ENCODE results near the gene RB1. TPM values are rescaled to one million over a fixed set of nuclear protein-coding genes. Genes with fewer than 3 reads are reported as not detected.

Gene RB1
- total RNA-seq, 1 experiment from 2014 or later: 18.8 TPM

- TF ChIP-seq AR (CRISPR knock-in tag; IDR thresholded peaks at IDR 0.05) (no peak), GTF2I (CRISPR knock-in tag; conservative IDR thresholded peaks at IDR 0.05) (no peak), ZBTB21 (CRISPR knock-in tag; IDR thresholded peaks at IDR 0.05; ENCODE audit: borderline replicate concordance) (no peak)
- TF ChIP-seq, protein P1, sequence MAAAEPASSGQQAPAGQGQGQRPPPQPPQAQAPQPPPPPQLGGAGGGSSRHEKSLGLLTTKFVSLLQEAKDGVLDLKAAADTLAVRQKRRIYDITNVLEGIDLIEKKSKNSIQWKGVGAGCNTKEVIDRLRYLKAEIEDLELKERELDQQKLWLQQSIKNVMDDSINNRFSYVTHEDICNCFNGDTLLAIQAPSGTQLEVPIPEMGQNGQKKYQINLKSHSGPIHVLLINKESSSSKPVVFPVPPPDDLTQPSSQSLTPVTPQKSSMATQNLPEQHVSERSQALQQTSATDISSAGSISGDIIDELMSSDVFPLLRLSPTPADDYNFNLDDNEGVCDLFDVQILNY (CRISPR knock-in tag; IDR thresholded peaks at IDR 0.05): no peak
These were observed 120.7 kb downstream of the RB1 start (continued) for GRCh38 chr13:48424212-48424611.

DNA sequence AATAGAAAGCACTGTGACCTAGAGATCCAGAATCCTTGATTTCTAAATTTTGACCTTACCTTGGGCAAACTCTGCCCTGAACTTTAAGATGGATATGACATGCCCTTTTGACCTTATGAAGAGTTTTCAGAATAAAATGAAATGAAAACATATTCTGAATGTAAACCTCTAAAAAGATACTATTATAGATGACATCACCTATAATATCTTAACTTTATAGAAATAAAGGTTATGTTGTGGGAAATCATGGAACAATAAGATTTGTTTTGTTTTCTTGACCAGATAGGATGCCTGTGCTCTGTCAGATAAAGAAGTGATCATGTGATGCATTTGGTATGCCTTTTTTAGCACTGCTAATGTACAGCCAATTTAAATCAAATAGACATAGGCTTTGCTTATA is 122.5 kb downstream of the RB1 start:
- ATAC-seq (no peak), DNase-seq (ENCODE audit: low spot score) (no peak)
- Mint-ChIP-seq H3K27ac (no peak overlapping the region), H3K4me1 (no peaks in the 10 kb centered on the region), H3K36me3 (peaks cover 10% of the 10 kb centered on the region), H3K4me3 (no peak overlapping the region), H3K9me3 (peaks cover 14% of the 10 kb centered on the region), H3K27me3 (ENCODE audit: low read depth) (no peaks in the 10 kb centered on the region)
- CTCF ChIA-PET: no interaction called here
- POLR2A ChIA-PET: interaction anchor here (0.7 kb wide), 1 partner anchor 154 kb away, joined by 3 read pairs; no protein-coding TSS in a partner anchor
- TF ChIP-seq, protein P2, sequence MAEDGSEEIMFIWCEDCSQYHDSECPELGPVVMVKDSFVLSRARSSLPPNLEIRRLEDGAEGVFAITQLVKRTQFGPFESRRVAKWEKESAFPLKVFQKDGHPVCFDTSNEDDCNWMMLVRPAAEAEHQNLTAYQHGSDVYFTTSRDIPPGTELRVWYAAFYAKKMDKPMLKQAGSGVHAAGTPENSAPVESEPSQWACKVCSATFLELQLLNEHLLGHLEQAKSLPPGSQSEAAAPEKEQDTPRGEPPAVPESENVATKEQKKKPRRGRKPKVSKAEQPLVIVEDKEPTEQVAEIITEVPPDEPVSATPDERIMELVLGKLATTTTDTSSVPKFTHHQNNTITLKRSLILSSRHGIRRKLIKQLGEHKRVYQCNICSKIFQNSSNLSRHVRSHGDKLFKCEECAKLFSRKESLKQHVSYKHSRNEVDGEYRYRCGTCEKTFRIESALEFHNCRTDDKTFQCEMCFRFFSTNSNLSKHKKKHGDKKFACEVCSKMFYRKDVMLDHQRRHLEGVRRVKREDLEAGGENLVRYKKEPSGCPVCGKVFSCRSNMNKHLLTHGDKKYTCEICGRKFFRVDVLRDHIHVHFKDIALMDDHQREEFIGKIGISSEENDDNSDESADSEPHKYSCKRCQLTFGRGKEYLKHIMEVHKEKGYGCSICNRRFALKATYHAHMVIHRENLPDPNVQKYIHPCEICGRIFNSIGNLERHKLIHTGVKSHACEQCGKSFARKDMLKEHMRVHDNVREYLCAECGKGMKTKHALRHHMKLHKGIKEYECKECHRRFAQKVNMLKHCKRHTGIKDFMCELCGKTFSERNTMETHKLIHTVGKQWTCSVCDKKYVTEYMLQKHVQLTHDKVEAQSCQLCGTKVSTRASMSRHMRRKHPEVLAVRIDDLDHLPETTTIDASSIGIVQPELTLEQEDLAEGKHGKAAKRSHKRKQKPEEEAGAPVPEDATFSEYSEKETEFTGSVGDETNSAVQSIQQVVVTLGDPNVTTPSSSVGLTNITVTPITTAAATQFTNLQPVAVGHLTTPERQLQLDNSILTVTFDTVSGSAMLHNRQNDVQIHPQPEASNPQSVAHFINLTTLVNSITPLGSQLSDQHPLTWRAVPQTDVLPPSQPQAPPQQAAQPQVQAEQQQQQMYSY (CRISPR knock-in tag; IDR thresholded peaks at IDR 0.05): no peak
- TF ChIP-seq, protein P3, sequence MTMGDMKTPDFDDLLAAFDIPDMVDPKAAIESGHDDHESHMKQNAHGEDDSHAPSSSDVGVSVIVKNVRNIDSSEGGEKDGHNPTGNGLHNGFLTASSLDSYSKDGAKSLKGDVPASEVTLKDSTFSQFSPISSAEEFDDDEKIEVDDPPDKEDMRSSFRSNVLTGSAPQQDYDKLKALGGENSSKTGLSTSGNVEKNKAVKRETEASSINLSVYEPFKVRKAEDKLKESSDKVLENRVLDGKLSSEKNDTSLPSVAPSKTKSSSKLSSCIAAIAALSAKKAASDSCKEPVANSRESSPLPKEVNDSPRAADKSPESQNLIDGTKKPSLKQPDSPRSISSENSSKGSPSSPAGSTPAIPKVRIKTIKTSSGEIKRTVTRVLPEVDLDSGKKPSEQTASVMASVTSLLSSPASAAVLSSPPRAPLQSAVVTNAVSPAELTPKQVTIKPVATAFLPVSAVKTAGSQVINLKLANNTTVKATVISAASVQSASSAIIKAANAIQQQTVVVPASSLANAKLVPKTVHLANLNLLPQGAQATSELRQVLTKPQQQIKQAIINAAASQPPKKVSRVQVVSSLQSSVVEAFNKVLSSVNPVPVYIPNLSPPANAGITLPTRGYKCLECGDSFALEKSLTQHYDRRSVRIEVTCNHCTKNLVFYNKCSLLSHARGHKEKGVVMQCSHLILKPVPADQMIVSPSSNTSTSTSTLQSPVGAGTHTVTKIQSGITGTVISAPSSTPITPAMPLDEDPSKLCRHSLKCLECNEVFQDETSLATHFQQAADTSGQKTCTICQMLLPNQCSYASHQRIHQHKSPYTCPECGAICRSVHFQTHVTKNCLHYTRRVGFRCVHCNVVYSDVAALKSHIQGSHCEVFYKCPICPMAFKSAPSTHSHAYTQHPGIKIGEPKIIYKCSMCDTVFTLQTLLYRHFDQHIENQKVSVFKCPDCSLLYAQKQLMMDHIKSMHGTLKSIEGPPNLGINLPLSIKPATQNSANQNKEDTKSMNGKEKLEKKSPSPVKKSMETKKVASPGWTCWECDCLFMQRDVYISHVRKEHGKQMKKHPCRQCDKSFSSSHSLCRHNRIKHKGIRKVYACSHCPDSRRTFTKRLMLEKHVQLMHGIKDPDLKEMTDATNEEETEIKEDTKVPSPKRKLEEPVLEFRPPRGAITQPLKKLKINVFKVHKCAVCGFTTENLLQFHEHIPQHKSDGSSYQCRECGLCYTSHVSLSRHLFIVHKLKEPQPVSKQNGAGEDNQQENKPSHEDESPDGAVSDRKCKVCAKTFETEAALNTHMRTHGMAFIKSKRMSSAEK (CRISPR knock-in tag; IDR thresholded peaks at IDR 0.05; ENCODE audit: borderline replicate concordance): no peak
- TF ChIP-seq NFATC4 (CRISPR knock-in tag; IDR thresholded peaks at IDR 0.05): no peak
- no peak for TF ChIP-seq SP1 (CRISPR knock-in tag; conservative IDR thresholded peaks at IDR 0.05)
- TF ChIP-seq, protein P4, sequence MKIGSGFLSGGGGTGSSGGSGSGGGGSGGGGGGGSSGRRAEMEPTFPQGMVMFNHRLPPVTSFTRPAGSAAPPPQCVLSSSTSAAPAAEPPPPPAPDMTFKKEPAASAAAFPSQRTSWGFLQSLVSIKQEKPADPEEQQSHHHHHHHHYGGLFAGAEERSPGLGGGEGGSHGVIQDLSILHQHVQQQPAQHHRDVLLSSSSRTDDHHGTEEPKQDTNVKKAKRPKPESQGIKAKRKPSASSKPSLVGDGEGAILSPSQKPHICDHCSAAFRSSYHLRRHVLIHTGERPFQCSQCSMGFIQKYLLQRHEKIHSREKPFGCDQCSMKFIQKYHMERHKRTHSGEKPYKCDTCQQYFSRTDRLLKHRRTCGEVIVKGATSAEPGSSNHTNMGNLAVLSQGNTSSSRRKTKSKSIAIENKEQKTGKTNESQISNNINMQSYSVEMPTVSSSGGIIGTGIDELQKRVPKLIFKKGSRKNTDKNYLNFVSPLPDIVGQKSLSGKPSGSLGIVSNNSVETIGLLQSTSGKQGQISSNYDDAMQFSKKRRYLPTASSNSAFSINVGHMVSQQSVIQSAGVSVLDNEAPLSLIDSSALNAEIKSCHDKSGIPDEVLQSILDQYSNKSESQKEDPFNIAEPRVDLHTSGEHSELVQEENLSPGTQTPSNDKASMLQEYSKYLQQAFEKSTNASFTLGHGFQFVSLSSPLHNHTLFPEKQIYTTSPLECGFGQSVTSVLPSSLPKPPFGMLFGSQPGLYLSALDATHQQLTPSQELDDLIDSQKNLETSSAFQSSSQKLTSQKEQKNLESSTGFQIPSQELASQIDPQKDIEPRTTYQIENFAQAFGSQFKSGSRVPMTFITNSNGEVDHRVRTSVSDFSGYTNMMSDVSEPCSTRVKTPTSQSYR (CRISPR knock-in tag; IDR thresholded peaks at IDR 0.05): no peak
- TF ChIP-seq NR3C1 (CRISPR knock-in tag; conservative IDR thresholded peaks at IDR 0.05; ENCODE audit: low read depth): no peak
- no peak for TF ChIP-seq TCF7 (CRISPR knock-in tag; IDR thresholded peaks at IDR 0.05; ENCODE audit: low read depth)
- TF ChIP-seq, protein P5, sequence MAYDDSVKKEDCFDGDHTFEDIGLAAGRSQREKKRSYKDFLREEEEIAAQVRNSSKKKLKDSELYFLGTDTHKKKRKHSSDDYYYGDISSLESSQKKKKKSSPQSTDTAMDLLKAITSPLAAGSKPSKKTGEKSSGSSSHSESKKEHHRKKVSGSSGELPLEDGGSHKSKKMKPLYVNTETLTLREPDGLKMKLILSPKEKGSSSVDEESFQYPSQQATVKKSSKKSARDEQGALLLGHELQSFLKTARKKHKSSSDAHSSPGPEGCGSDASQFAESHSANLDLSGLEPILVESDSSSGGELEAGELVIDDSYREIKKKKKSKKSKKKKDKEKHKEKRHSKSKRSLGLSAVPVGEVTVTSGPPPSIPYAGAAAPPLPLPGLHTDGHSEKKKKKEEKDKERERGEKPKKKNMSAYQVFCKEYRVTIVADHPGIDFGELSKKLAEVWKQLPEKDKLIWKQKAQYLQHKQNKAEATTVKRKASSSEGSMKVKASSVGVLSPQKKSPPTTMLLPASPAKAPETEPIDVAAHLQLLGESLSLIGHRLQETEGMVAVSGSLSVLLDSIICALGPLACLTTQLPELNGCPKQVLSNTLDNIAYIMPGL (CRISPR knock-in tag; IDR thresholded peaks at IDR 0.05): no peak
- TF ChIP-seq, protein P6, sequence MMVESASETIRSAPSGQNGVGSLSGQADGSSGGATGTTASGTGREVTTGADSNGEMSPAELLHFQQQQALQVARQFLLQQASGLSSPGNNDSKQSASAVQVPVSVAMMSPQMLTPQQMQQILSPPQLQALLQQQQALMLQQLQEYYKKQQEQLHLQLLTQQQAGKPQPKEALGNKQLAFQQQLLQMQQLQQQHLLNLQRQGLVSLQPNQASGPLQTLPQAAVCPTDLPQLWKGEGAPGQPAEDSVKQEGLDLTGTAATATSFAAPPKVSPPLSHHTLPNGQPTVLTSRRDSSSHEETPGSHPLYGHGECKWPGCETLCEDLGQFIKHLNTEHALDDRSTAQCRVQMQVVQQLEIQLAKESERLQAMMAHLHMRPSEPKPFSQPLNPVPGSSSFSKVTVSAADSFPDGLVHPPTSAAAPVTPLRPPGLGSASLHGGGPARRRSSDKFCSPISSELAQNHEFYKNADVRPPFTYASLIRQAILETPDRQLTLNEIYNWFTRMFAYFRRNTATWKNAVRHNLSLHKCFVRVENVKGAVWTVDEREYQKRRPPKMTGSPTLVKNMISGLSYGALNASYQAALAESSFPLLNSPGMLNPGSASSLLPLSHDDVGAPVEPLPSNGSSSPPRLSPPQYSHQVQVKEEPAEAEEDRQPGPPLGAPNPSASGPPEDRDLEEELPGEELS (CRISPR knock-in tag; IDR thresholded peaks at IDR 0.05): no peak
- no peak for TF ChIP-seq ZNF416 (CRISPR knock-in tag; IDR thresholded peaks at IDR 0.05)
- no peak for TF ChIP-seq KAT7 (CRISPR knock-in tag; IDR thresholded peaks at IDR 0.05; ENCODE audit: borderline replicate concordance)
- TF ChIP-seq MYBL2 (CRISPR knock-in tag; IDR thresholded peaks at IDR 0.05): no peak
- no peak for TF ChIP-seq TP53 (CRISPR knock-in tag; IDR thresholded peaks at IDR 0.05)
